Measurements from ENCODE around the gene PDE5A. TPM values are rescaled to one million over a fixed set of nuclear protein-coding genes. Genes with fewer than 3 reads are reported as not detected.

PDE5A gene
- total RNA-seq, 1 experiment from 2014 or later = 5.0 TPM

GRCh38 chr4:119665752-119666151, 37.1 kb upstream of the PDE5A start:
- no peaks in the 10 kb centered on the region for H3K36me3 ChIP-seq (ENCODE audit: control insufficient read depth in 1 of 2, insufficient read depth in 2 of 2, low read length in 2 of 2)
- no peaks in the 10 kb centered on the region for H4K20me1 ChIP-seq (ENCODE audit: insufficient read depth)
- no peak overlapping the region for H3K27ac ChIP-seq (ENCODE audit: low read depth, low read length)
- H2AFZ ChIP-seq (ENCODE audit: low read depth, low read length, poor library complexity, severe bottlenecking) = no peak overlapping the region
- ChIA-PET POLR2A (no interaction called here), CTCF (no interaction called here), RAD21 (ENCODE audit: low non-redundant PET in 1 of 2, low total read pairs in 2 of 2, uncharacterized antibody in 2 of 2, unreplicated experiment in 2 of 2) (no interaction called here)
- no peak overlapping the region for H3K4me3 ChIP-seq (replicated peaks in 1 of 2; ENCODE audit: low read depth in 1 of 2, low read length in 2 of 2)
- TF ChIP-seq CEBPB (IDR thresholded peaks at IDR 0.05; ENCODE audit: low read depth) (no peak), EGR1 (IDR thresholded peaks at IDR 0.05; ENCODE audit: low read depth) (no peak), ATF3 (IDR thresholded peaks at IDR 0.05) (no peak), SP1 (IDR thresholded peaks at IDR 0.05; ENCODE audit: low read depth) (no peak), YY1 (IDR thresholded peaks at IDR 0.05; ENCODE audit: extremely low read depth, insufficient replicate concordance, low read depth, low read length) (no peak), SIN3A (IDR thresholded peaks at IDR 0.05; ENCODE audit: low read depth) (no peak), JUND (IDR thresholded peaks at IDR 0.05) (no peak), CTCF (IDR thresholded peaks at IDR 0.05 in 2 of 3, conservative IDR thresholded peaks at IDR 0.05 in 1 of 3; ENCODE audit: borderline replicate concordance in 1 of 3, insufficient read depth in 1 of 3, low read depth in 2 of 3, low read length in 2 of 3) (no peak), ELF1 (IDR thresholded peaks at IDR 0.05; ENCODE audit: borderline replicate concordance, low read depth) (no peak), CBX3 (IDR thresholded peaks at IDR 0.05; ENCODE audit: low read depth) (no peak), SRF (IDR thresholded peaks at IDR 0.05; ENCODE audit: low read depth) (no peak), ZBTB33 (IDR thresholded peaks at IDR 0.05; ENCODE audit: extremely low read depth, insufficient replicate concordance, low read length) (no peak), POLR2A (IDR thresholded peaks at IDR 0.05; ENCODE audit: borderline replicate concordance, extremely low read depth, insufficient read depth, insufficient read length) (no peak), EZH2 (IDR thresholded peaks at IDR 0.05) (no peak), FOSL1 (IDR thresholded peaks at IDR 0.05; ENCODE audit: low read depth) (no peak)
- H3K4me2 ChIP-seq (ENCODE audit: low read length) = no peak overlapping the region
- no peak for ATAC-seq
- H3K9me3 ChIP-seq (ENCODE audit: control insufficient read depth in 1 of 2, insufficient read depth in 1 of 2, low read depth in 1 of 2, low read length in 2 of 2) = no peaks in the 10 kb centered on the region
- no peaks in the 10 kb centered on the region for H3K27me3 ChIP-seq (ENCODE audit: insufficient read depth, low read length)
- no peaks in the 10 kb centered on the region for H3K79me2 ChIP-seq (ENCODE audit: insufficient read depth, low read length)
- no TSS peak for BruUV-seq (replicated peaks)
- no peak for DNase-seq (ENCODE audit: low read depth, low spot score)
- no peak overlapping the region for H3K9ac ChIP-seq (ENCODE audit: low read length)
- no peaks in the 10 kb centered on the region for H3K4me1 ChIP-seq (ENCODE audit: control insufficient read depth in 1 of 2, insufficient read depth in 2 of 2, low read length in 2 of 2)
- no peaks in the 10 kb centered on the region for H3K9me2 ChIP-seq (ENCODE audit: insufficient read depth)
- intact Hi-C loops (cut with micrococcal nuclease) = no loop called here
